HepG2 (cell line): ENCODE data around the gene PCLO. TPM values are rescaled to one million over a fixed set of nuclear protein-coding genes. Genes with fewer than 3 reads are reported as not detected.
A peak's percentile ranks its signal among the peaks of the same experiment; 100 is the strongest.

Source experiments
- ATAC-seq: fragments of 200-7000 bp; cut with Tn5 transposase; 3 replicates; pipeline ENCODE4 v1.9.1; 2020; ENCODE audit warnings: mild to moderate bottlenecking, moderate library complexity
- BruUV-seq: library from RNA; stranded (reverse); fragments of 400-500 nt; replicated peaks from 2 replicates; lab custom pipeline; 2021; lab: Mats Ljungman, UMichigan
- CTCF ChIA-PET: fragments of 300-600 bp; formaldehyde crosslinking; extraction: SDS; loops from one replicate; lab custom pipeline; 2021; ENCODE audit warnings: low total read pairs, inconsistent platforms, low intra/inter-chr PET ratio; lab: Yijun Ruan, JAX
- POLR2A ChIA-PET: fragments of 350-600 bp; sonication (Branson Sonifier 250); formaldehyde crosslinking; loops from one replicate; lab custom pipeline; 2020; ENCODE audit warnings: antibody characterized with exemption, inconsistent platforms; lab: Yijun Ruan, JAX
- DNase-seq: peaks from one replicate; pipeline ENCODE4 v3.0.0-alpha.2; 2015; ENCODE audit warnings: low spot score
- FAIRE-seq: peaks from 3 replicates; lab custom pipeline; 2011; peaks lifted over from hg19 to GRCh38; lab: Jason Lieb, UNC
- H2AFZ ChIP-seq: one replicate; pipeline ENCODE4 v1.6.1; 2011; ENCODE audit warnings: low read length, inconsistent platforms
- H3K27ac ChIP-seq: fragments of 300-600 bp; 3 replicates; pipeline ENCODE4 v1.8.0; 2011; ENCODE audit warnings: mixed run types, mild to moderate bottlenecking, mixed read lengths, low read length, inconsistent platforms; ENCODE audit not compliant: insufficient read depth; ENCODE audit errors: extremely low read length
- H3K27me3 ChIP-seq, 2 experiments: fragments of 200-600 bp in 1 of 2; 2 replicates in 1 of 2; 3 replicates in 1 of 2; pipeline versions ENCODE4 v1.6.0 to v1.8.0; 2011; ENCODE audit warnings: low read length in 2 of 2, mild to moderate bottlenecking in 2 of 2, moderate library complexity in 2 of 2, inconsistent platforms in 1 of 2; ENCODE audit not compliant: insufficient read depth in 2 of 2, control insufficient read depth in 1 of 2
- H3K36me3 ChIP-seq, 2 experiments: fragments of 200-600 bp in 1 of 2; replicated peaks in 1 of 2; 2 replicates in 1 of 2; 3 replicates in 1 of 2; pipeline versions ENCODE4 v1.5.1 to v1.8.0; 2011; ENCODE audit warnings: low read length in 2 of 2, inconsistent platforms in 1 of 2; ENCODE audit not compliant: insufficient read depth in 2 of 2, control insufficient read depth in 1 of 2
- H3K4me1 ChIP-seq: 2 replicates; pipeline ENCODE4 v1.5.1; 2012; ENCODE audit warnings: low read length, inconsistent platforms; ENCODE audit not compliant: insufficient read depth
- H3K4me2 ChIP-seq: 2 replicates; pipeline ENCODE4 v1.6.0; 2011; ENCODE audit warnings: low read depth, low read length, inconsistent platforms
- H3K4me3 ChIP-seq, 3 experiments: fragments of 200-600 bp in 1 of 3; sonication (generic), shearing (Covaris generic) in 1 of 3; replicated peaks in 1 of 3; 2 replicates each; pipeline ENCODE4 v1.5.1; 2011 to 2016; ENCODE audit warnings: low read length in 3 of 3, inconsistent platforms in 2 of 3, low read depth in 2 of 3, mild to moderate bottlenecking in 2 of 3, control low read depth in 1 of 3, mixed read lengths in 1 of 3; ENCODE audit not compliant: insufficient read depth in 1 of 3
- H3K79me2 ChIP-seq: one replicate; pipeline ENCODE4 v1.6.1; 2011; ENCODE audit warnings: low read length, inconsistent platforms; ENCODE audit not compliant: insufficient read depth
- H3K9ac ChIP-seq: 2 replicates; pipeline ENCODE4 v1.6.0; 2011; ENCODE audit warnings: mild to moderate bottlenecking, low read depth, low read length, inconsistent platforms; ENCODE audit not compliant: insufficient read depth
- H3K9me3 ChIP-seq: 2 replicates; pipeline ENCODE4 v1.5.1; 2012; ENCODE audit warnings: mild to moderate bottlenecking, low read length
- H4K20me1 ChIP-seq: 2 replicates; pipeline ENCODE4 v1.6.0; 2011; ENCODE audit warnings: inconsistent platforms, mild to moderate bottlenecking, low read length, moderate library complexity; ENCODE audit not compliant: insufficient read depth
- CTCF ChIP-seq: sonication (generic); formaldehyde crosslinking; IDR thresholded peaks from 2 replicates; pipeline ENCODE4 v1.5.0; 2020; ENCODE audit warnings: mild to moderate bottlenecking, missing genetic modification reagents, moderate library complexity
- DNMT3B ChIP-seq: conservative IDR thresholded peaks from 2 replicates; pipeline ENCODE4 v1.6.1; 2016; ENCODE audit warnings: missing biosample characterization, control low read depth
- GATA4 ChIP-seq: sonication (generic); IDR thresholded peaks from 2 replicates; pipeline ENCODE4 v1.6.1; 2016; ENCODE audit warnings: antibody characterized with exemption, low read depth, borderline replicate concordance
- HDAC6 ChIP-seq: fragments of 200-600 bp; sonication (generic); IDR thresholded peaks from 2 replicates; pipeline ENCODE4 v1.7.0; 2017; ENCODE audit warnings: mild to moderate bottlenecking, antibody characterized with exemption, low read length, low read depth
- SMC3 ChIP-seq: IDR thresholded peaks from 2 replicates; pipeline ENCODE4 v1.6.1; 2011; ENCODE audit warnings: low read length, improper control_type of control experiment
- TEF ChIP-seq: sonication (generic); formaldehyde crosslinking; IDR thresholded peaks from 2 replicates; pipeline ENCODE4 v1.5.0; 2020; ENCODE audit warnings: missing genetic modification reagents
- YEATS4 ChIP-seq: sonication (generic); formaldehyde crosslinking; IDR thresholded peaks from 2 replicates; pipeline ENCODE4 v1.4.0; 2020; ENCODE audit warnings: missing genetic modification reagents, borderline replicate concordance
- ZNF263 ChIP-seq: sonication (generic); formaldehyde crosslinking; IDR thresholded peaks from 2 replicates; pipeline ENCODE4 v1.4.0; 2020; ENCODE audit warnings: missing genetic modification reagents
- ZNF674 ChIP-seq: sonication (generic); formaldehyde crosslinking; IDR thresholded peaks from 2 replicates; pipeline ENCODE4 v1.5.0; 2020; ENCODE audit warnings: low read depth, mild to moderate bottlenecking, missing genetic modification reagents
- WGBS: methylation state at CpG from one replicate; pipeline ENCODE4 v1.1.6; 2017; ENCODE audit warnings: low lambda C conversion rate; 5-methylcytosine and 5-hydroxymethylcytosine counted together
- in situ Hi-C: cut with HindIII; loops from 2 replicates; pipeline ENCODE4 v1.10.0; 2017; ENCODE audit warnings: low pct_unique_long_range_greater_than_20kb; ENCODE audit not compliant: extremely low pct_ligation_motif_present
- intact Hi-C: fragments of 100-400 bp; cut with micrococcal nuclease; formaldehyde crosslinking; loops from one replicate; pipeline ENCODE4 v1.10.0; 2022; ENCODE audit not compliant: unreplicated experiment
- polyA plus RNA-seq, 8 experiments: library from polyadenylated mRNA; depleted of rRNA in 3 of 8; stranded (reverse) in 7 of 8; unstranded in 1 of 8; fragments of >200 nt; fragmentation: Illumina TruSeq in 4 of 8; extraction: Trizol in 4 of 8; gene quantifications; 2 replicates each; pipeline versions ENCODE4 v1.2.1 to v1.2.3, GENCODE V29; 2011 to 2016; ENCODE audit warnings: low read depth in 4 of 8, missing spikeins in 1 of 8, mixed read lengths in 1 of 8; ENCODE audit not compliant: insufficient read depth in 1 of 8
- total RNA-seq, 5 experiments: library from RNA; depleted of rRNA; stranded (reverse); fragments of >200 nt; fragmentation: Illumina TruSeq; extraction: Trizol; gene quantifications; 2 replicates each; pipeline ENCODE4 v1.2.3, GENCODE V29; 2016; ENCODE audit warnings: low read depth in 1 of 5

PCLO gene
- total and polyA plus RNA-seq, 2 of the 13 experiments (the other 11 are each of a cell fraction or from before 2014, with no cell fraction given), result 0.07 to 0.29 TPM

DNA sequence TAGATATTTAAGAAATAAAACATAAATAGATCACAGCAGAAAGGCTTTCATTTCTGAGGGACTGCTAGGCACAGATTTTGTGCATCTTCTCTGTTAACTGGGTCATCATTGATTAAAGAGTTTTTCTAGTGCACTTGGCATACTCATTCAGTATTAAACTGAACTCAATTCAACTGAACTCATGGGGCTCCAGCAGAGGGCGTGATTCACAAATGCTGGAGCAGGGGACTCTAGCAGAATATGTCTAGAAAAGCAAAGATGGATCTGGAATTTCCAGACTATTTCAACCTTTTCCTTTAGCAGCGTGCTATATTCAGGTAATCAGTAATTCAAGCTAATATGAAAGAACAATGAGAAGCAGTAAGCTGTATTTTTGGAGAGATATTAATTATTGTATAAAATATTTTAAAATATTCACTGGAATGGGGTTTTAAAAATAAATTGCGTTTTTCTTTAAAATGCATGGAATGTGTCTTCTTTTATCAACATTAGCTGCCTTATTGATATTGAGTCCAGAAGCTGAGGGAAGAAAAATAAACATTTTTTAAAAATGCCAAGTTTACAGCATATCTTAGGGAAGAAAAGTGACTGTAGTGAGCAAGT is 422.3 kb downstream of the PCLO start:
- WGBS, result 0% methylated on average over 3 of the region's 3 CpGs
- Histone ChIP-seq H2AFZ (no peak overlapping the region), H3K79me2 (no peaks in the 10 kb centered on the region), H3K27me3 (no peaks in the 10 kb centered on the region), H4K20me1 (no peaks in the 10 kb centered on the region), H3K9ac (no peak overlapping the region), H3K27ac (no peak overlapping the region), H3K4me1 (no peaks in the 10 kb centered on the region), H3K4me3 (no peak overlapping the region), H3K9me3 (no peaks in the 10 kb centered on the region), H3K4me2 (no peak overlapping the region), H3K36me3 (no peaks in the 10 kb centered on the region)
- intact Hi-C loops (no loop called here), in situ Hi-C loops (loop anchor here (25.0 kb wide), 1 partner anchor 1253 kb away; no protein-coding TSS in a partner anchor)
- CTCF ChIA-PET, result no interaction called here
- no TSS peak for BruUV-seq
- POLR2A ChIA-PET, result no interaction called here
- FAIRE-seq (no peak), ATAC-seq (peak; percentile 69), DNase-seq (peak; percentile 28)
- TF ChIP-seq SMC3 (peak; percentile 20; the same call in 1 of the 2 replicates), YEATS4 (CRISPR knock-in tag) (no peak), GATA4 (no peak), ZNF674 (no peak), CTCF (CRISPR knock-in tag) (peak; percentile 43), TEF (no peak), HDAC6 (no peak), DNMT3B (CRISPR knock-in tag) (no peak), ZNF263 (no peak)
